HG03432 (cell line): ENCODE measurements around the gene SP140L.
A peak's percentile ranks its signal among the peaks of the same experiment; 100 is the strongest.
"Not testable (repeated sequence)": the region's sequence is repeated elsewhere in the genome, so short reads cannot be mapped to it uniquely, and the experiment has no call there.

Source experiments
- ATAC-seq: cut with Tn5 transposase; IDR thresholded peaks from one replicate; pipeline ENCODE4 v1.9.1; 2021; ENCODE audit warnings: mild to moderate bottlenecking, moderate library complexity; ENCODE audit not compliant: unreplicated experiment

SP140L gene

GRCh38 chr2:230417436-230417835 is 90.4 kb downstream of the SP140L start:
- no peak for ATAC-seq

- no peak for ATAC-seq
These were observed 91.5 kb downstream of the SP140L start for GRCh38 chr2:230418341-230419016.

GRCh38 chr2:230419181-230419580 is 92.2 kb downstream of the SP140L start:
- no peak for ATAC-seq

- ATAC-seq = no peak
These were observed 95.2 kb downstream of the SP140L start for GRCh38 chr2:230422149-230422548.

GRCh38 chr2:230423851-230424458 is 97.0 kb downstream of the SP140L start:
- no peak for ATAC-seq

- no peak for ATAC-seq
These were observed 98.4 kb downstream of the SP140L start for GRCh38 chr2:230425377-230425776.

GRCh38 chr2:230429513-230429912 is 102.5 kb downstream of the SP140L start:
- ATAC-seq = no peak

GRCh38 chr2:230430957-230431910 is 104.2 kb downstream of the SP140L start:
- peak; percentile 54 for ATAC-seq

- ATAC-seq = no peak
These were observed 107.8 kb downstream of the SP140L start for GRCh38 chr2:230434677-230435324.

- ATAC-seq = no peak
These were observed 108.4 kb downstream of the SP140L start for GRCh38 chr2:230435431-230435830.

- not testable (repeated sequence) for ATAC-seq
These were observed 112.1 kb downstream of the SP140L start for GRCh38 chr2:230439121-230439520.

- ATAC-seq = peak; percentile 67
These were observed 112.6 kb downstream of the SP140L start for GRCh38 chr2:230439590-230439989.

GRCh38 chr2:230441227-230441897 is 114.4 kb downstream of the SP140L start:
- ATAC-seq = peak; percentile 66

- no peak for ATAC-seq
These were observed 116.5 kb downstream of the SP140L start for GRCh38 chr2:230443541-230443940.

GRCh38 chr2:230444832-230445231 is 117.8 kb downstream of the SP140L start:
- ATAC-seq = no peak

GRCh38 chr2:230447036-230447435 is 120.0 kb downstream of the SP140L start:
- no peak for ATAC-seq

- ATAC-seq = peak; percentile 85
These were observed 120.8 kb downstream of the SP140L start for GRCh38 chr2:230447455-230448451.

GRCh38 chr2:230449901-230450467 is 123.0 kb downstream of the SP140L start:
- ATAC-seq = no peak

- no peak for ATAC-seq
These were observed 126.0 kb downstream of the SP140L start for GRCh38 chr2:230453006-230453405.
